Sigmoid colon (tissue), 4 donors: ENCODE measurements around the gene MAPKAP1.

Source experiments
- CTCF ChIP-seq, 4 experiments: fragments of 450-650 bp in 3 of 4; fragments of 200-600 bp in 1 of 4; IDR thresholded peaks; one replicate each; pipeline ENCODE4 v1.5.1; 2016 to 2019; ENCODE audit warnings: antibody characterized with exemption in 4 of 4, mild to moderate bottlenecking in 3 of 4, moderate library complexity in 2 of 4
- EP300 ChIP-seq, 4 donors: sonication (generic); formaldehyde crosslinking; IDR thresholded peaks; one replicate each; pipeline ENCODE4 v1.6.1; 2017; ENCODE audit warnings: antibody characterized with exemption in 4 of 4
- POLR2A ChIP-seq, 2 donors: fragments of 450-650 bp; IDR thresholded peaks; one replicate each; pipeline ENCODE4 v1.6.1; 2016; ENCODE audit warnings: antibody characterized with exemption in 2 of 2, mild to moderate bottlenecking in 2 of 2, moderate library complexity in 2 of 2
- POLR2AphosphoS5 ChIP-seq, 4 donors: sonication (generic); formaldehyde crosslinking; IDR thresholded peaks; one replicate each; pipeline ENCODE4 v1.6.1; 2017; ENCODE audit warnings: antibody characterized with exemption in 4 of 4

- no peak for TF ChIP-seq CTCF (IDR thresholded peaks at IDR 0.05)
- TF ChIP-seq POLR2A (IDR thresholded peaks at IDR 0.05), result no peak
- no peak for TF ChIP-seq EP300 (IDR thresholded peaks at IDR 0.05)
- TF ChIP-seq POLR2AphosphoS5 (IDR thresholded peaks at IDR 0.05), result no peak
Observed at GRCh38 chr9:125730168-125730567, 23.2 kb upstream of the MAPKAP1 start.
